GM12875 (cell line): ENCODE measurements around the gene SIPA1.

Experiments
- H3K4me3 ChIP-seq: one replicate; pipeline ENCODE4 v1.5.1; 2011; ENCODE audit warnings: low read depth, low read length, control low read depth
- TF ChIP-seq, protein P1 (sequence below): IDR thresholded peaks from 2 replicates; pipeline ENCODE4 v1.5.1; 2011; ENCODE audit warnings: low read depth, mild to moderate bottlenecking, control low read depth, inconsistent platforms, low read length, moderate library complexity, borderline replicate concordance; ENCODE audit not compliant: insufficient read depth

Gene SIPA1

DNA sequence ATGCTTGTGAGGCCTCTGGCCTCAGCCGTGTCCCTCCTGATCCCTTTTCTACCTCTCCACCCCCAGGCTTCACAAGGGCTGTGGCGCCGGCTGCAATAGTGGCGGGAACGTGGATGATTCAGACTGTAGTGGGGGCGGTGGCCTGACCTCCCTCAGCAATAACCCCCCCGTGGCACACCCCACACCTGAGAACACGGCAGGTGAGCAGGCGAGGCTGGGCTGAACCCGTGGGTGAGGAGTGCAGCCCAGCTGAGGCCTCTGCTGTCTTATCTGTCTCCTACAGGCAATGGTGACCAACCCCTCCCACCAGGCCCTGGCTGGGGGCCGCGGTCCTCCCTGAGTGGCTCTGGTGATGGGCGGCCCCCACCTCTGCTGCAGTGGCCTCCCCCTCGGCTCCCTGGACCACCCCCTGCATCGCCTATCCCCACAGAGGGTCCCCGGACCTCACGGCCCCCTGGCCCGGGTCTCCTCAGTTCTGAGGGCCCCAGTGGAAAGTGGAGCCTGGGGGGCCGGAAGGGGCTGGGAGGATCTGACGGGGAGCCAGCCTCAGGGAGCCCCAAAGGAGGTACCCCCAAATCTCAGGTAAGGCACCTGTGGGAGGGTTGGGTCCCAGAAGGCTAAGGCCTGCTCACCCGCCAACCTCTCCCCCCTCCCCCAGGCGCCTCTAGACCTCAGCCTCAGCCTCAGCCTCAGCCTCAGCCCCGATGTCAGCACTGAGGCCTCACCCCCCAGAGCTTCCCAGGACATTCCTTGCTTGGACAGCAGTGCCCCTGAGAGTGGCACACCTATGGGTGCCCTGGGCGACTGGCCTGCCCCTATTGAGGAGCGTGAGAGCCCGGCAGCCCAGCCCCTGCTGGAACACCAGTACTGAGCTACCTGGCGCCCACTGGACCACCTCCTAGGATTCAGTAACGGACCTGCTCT is 1.5 kb upstream of the SIPA1 start:
- H3K4me3 ChIP-seq, result no peak overlapping the region
- TF ChIP-seq, protein P1, sequence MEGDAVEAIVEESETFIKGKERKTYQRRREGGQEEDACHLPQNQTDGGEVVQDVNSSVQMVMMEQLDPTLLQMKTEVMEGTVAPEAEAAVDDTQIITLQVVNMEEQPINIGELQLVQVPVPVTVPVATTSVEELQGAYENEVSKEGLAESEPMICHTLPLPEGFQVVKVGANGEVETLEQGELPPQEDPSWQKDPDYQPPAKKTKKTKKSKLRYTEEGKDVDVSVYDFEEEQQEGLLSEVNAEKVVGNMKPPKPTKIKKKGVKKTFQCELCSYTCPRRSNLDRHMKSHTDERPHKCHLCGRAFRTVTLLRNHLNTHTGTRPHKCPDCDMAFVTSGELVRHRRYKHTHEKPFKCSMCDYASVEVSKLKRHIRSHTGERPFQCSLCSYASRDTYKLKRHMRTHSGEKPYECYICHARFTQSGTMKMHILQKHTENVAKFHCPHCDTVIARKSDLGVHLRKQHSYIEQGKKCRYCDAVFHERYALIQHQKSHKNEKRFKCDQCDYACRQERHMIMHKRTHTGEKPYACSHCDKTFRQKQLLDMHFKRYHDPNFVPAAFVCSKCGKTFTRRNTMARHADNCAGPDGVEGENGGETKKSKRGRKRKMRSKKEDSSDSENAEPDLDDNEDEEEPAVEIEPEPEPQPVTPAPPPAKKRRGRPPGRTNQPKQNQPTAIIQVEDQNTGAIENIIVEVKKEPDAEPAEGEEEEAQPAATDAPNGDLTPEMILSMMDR, result no peak

DNA sequence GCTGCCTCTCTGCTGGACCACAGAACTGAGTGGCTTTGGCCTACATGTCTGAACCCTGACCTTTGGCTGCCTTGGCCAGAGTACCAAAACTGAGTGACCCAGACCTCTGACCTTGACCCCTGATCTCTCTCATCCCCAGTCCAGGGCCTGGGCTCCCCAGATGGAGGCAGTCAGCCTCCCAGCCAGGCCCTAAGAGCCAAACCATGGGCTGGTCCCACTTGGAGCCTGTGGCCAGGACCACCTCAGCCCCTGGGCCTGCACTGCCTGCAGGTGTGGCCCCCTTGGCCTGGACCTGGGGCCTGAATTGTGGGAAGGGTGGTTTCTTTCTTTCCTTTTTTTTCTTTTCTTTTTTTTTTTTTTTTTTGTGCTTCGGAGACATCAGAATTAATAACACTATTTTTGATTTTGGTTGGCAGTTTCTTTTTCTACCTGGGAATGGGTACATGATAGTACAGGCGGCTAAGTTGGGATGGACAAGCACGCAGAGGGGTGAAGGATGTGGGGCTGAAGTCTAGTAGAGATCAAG is 806 bp upstream of the SIPA1 start:
- TF ChIP-seq, protein P1, result no peak
- H3K4me3 ChIP-seq, result no peak overlapping the region

DNA sequence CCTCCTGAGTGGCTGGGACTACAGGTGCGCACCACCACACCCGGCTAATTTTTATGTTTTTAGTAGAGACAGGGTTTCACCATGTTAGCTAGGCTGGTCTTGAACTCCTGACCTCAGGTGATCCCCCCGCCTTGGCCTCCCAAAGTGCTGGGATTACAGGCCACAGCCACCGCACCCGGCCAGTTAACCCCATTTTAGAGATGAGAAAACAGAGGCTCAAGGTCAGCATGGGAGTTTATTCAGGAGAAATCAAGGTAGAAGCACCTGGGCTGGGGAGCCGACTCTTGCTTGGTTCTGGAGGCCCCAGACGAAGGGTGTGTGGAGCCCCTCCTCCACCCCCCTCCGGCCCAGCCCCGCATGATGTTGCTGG is 1.3 kb downstream of the SIPA1 start:
- H3K4me3 ChIP-seq, result peak overlapping the region; percentile 90

DNA sequence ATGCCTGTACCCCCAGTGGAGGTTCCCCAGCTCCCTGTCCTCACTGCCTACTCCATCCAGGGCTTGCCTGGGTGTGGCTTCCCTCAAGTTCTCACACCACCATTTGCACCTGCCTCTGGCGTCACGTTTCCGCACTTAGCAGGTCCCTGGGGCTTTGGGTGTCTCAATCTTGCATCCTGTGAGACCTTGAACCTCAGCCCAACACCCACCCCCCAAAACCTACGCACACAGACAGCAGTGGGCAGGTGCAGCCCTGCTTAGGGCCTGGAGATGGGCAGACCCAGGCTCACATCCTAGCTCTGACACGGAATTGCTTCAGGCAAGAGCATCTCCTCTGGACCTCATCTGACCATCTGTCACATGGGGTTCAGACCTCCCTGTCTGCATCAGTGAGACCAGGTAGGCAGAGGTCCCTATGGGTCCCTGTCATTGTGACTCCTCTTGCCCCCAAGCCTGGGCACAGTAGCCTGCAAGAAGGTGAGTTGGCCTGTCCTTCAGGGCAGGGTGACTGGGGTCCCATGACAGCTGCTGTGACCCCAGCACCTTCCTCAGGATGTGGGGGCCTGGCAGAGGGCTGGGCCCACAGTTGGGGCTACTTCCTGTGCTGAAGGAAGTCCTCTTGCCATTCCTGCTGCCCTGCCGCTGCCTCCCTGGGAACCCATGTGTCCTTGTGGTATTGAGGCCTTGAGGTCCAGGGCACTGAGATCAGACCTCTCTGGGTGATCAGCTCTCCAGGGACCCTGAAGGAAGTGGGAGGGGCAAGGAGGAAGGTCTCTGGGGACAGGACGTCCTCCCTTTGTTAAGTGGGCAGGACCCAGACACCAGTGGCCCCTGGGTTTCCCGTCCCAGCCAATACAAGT is 2.0 kb downstream of the SIPA1 start:
- H3K4me3 ChIP-seq, result peak overlapping the region; percentile 61
- TF ChIP-seq, protein P1, result no peak

DNA sequence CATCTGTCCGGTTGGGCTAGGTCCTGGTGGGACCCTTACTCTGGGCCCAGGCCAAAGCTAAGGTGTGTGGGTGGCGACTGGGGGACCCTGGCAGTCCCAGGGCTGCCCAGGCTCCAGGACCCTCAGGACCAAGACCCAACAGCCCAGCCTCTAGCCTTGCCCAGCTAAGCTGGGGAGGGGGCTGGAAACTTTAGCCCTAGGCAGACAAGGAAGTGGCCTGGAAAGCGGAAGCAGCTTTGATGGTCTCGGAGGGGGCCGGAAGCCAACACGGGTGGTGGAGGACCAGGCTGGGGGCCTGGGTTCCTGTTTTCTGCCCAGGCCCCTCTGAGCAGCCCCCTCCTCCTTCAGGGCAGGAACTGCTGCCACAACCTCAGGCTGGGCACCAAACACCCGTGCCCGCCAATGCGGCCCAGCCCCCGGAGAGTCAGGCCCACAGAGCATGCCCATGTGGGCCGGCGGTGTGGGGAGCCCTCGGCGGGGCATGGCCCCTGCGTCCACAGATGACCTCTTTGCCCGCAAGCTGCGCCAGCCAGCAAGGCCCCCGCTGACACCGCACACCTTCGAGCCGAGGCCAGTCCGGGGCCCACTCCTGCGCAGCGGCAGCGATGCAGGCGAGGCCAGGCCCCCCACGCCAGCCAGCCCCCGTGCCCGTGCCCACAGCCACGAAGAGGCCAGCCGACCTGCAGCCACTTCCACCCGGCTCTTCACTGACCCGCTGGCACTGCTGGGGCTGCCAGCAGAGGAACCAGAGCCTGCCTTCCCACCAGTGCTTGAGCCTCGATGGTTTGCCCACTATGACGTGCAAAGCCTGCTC is 2.8 kb downstream of the SIPA1 start:
- TF ChIP-seq, protein P1, result no peak
- peak overlapping the region; percentile 61 for H3K4me3 ChIP-seq

DNA sequence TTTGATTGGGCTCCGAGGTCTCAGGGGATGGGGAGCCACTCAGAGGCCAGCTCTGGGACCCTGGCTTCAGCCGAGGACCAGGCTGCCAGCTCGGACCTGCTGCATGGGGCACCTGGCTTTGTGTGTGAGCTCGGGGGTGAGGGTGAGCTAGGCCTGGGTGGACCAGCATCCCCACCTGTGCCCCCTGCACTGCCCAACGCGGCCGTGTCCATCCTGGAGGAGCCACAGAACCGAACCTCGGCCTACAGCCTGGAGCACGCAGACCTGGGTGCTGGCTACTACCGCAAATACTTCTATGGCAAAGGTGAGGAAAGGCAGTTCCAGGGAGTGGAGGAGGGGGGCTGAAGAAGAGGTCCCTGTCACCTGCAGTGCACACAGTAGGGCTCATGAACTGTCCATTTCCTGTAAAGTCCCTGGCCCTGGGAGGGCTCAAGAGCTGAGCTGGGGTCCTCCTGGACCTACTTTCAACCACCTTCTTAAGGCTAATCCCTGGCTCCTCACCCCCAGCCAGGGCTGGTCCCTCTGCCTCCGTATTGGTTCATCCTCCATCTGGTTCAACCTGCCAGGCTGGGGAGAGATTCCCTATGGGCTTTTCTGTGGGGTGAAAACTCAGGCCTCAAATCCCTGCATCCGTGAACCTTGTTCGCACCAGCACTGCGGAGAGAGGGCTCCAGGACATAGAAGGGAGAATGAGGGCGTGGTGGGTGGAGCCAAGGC is 3.6 kb downstream of the SIPA1 start:
- TF ChIP-seq, protein P1, result no peak
- H3K4me3 ChIP-seq, result peak overlapping the region; percentile 61
